Inferior parietal cortex (tissue), 1 donor: Measurements from ENCODE around the gene CCDC91.
"Not testable (repeated sequence)": the region's sequence is repeated elsewhere in the genome, so short reads cannot be mapped to it uniquely, and the experiment has no call there.

Experiments
- DNase-seq: peaks from one replicate; pipeline ENCODE4 v3.0.0-alpha.2; 2016; ENCODE audit errors: extremely low spot score

The CCDC91 gene

GRCh38 chr12:28456934-28457710, 266.9 kb downstream of the CCDC91 start:
- no peak for DNase-seq

- DNase-seq = no peak
These were observed 267.5 kb downstream of the CCDC91 start for GRCh38 chr12:28457785-28458184.

GRCh38 chr12:28459481-28459880, 269.2 kb downstream of the CCDC91 start:
- no peak for DNase-seq

GRCh38 chr12:28460420-28461130, 270.3 kb downstream of the CCDC91 start:
- DNase-seq = no peak

GRCh38 chr12:28463396-28463795, 273.1 kb downstream of the CCDC91 start:
- no peak for DNase-seq

GRCh38 chr12:28471762-28472161, 281.5 kb downstream of the CCDC91 start:
- DNase-seq = not testable (repeated sequence)

GRCh38 chr12:28476206-28476605, 285.9 kb downstream of the CCDC91 start:
- not testable (repeated sequence) for DNase-seq

- DNase-seq = not testable (repeated sequence)
These were observed 288.8 kb downstream of the CCDC91 start for GRCh38 chr12:28479097-28479496.

GRCh38 chr12:28479683-28480082, 289.4 kb downstream of the CCDC91 start:
- DNase-seq = no peak

GRCh38 chr12:28484156-28484555, 293.9 kb downstream of the CCDC91 start:
- DNase-seq = no peak

- no peak for DNase-seq
These were observed 296.3 kb downstream of the CCDC91 start for GRCh38 chr12:28486521-28486920.

- DNase-seq = no peak
These were observed 299.0 kb downstream of the CCDC91 start for GRCh38 chr12:28489246-28489645.

- no peak for DNase-seq
These were observed 307.7 kb downstream of the CCDC91 start for GRCh38 chr12:28497889-28498411.

GRCh38 chr12:28498850-28499249, 308.6 kb downstream of the CCDC91 start:
- DNase-seq = no peak

- no peak for DNase-seq
These were observed 310.2 kb downstream of the CCDC91 start for GRCh38 chr12:28500373-28501024.

- DNase-seq = no peak
These were observed 316.0 kb downstream of the CCDC91 start for GRCh38 chr12:28506271-28506670.

- no peak for DNase-seq
These were observed 316.8 kb downstream of the CCDC91 start for GRCh38 chr12:28507033-28507432.

- no peak for DNase-seq
These were observed 317.6 kb downstream of the CCDC91 start for GRCh38 chr12:28507867-28508266.

- DNase-seq = no peak
These were observed 322.1 kb downstream of the CCDC91 start for GRCh38 chr12:28512406-28512805.

- DNase-seq = no peak
These were observed 322.6 kb downstream of the CCDC91 start for GRCh38 chr12:28512876-28513275.

GRCh38 chr12:28513983-28514382, 323.7 kb downstream of the CCDC91 start:
- DNase-seq = no peak

- no peak for DNase-seq
These were observed 326.8 kb downstream of the CCDC91 start for GRCh38 chr12:28517101-28517500.
